Kidney (tissue), 14 donors: ENCODE results near the gene DAG1. TPM values are rescaled to one million over a fixed set of nuclear protein-coding genes. Genes with fewer than 3 reads are reported as not detected.

Experiments
- DNase-seq, 5 donors: peaks; one replicate each; pipeline ENCODE4 v3.0.0-alpha.2; 2013 to 2020
- FAIRE-seq: peaks from 2 replicates; lab custom pipeline; 2012; peaks lifted over from hg19 to GRCh38; lab: Jason Lieb, UNC
- H3K27ac ChIP-seq, 2 donors: one replicate each; pipeline ENCODE4 v1.7.0; 2013; ENCODE audit warnings: low read depth in 2 of 2, low read length in 2 of 2, inconsistent platforms in 1 of 2
- H3K27me3 ChIP-seq: one replicate; pipeline ENCODE4 v1.7.1; 2013; ENCODE audit warnings: low read length, inconsistent platforms; ENCODE audit not compliant: control insufficient read depth, insufficient read depth
- H3K36me3 ChIP-seq, 3 donors: one replicate each; pipeline versions ENCODE4 v1.7.0 to v1.7.1; 2013; ENCODE audit warnings: low read length in 3 of 3, control low read depth in 1 of 3, inconsistent platforms in 1 of 3; ENCODE audit not compliant: insufficient read depth in 3 of 3, control insufficient read depth in 2 of 3
- H3K4me1 ChIP-seq, 3 donors: one replicate each; pipeline versions ENCODE4 v1.7.0 to v1.7.1; 2013; ENCODE audit warnings: low read length in 3 of 3, inconsistent platforms in 1 of 3, low read depth in 1 of 3; ENCODE audit not compliant: control insufficient read depth in 2 of 3, insufficient read depth in 2 of 3
- H3K4me3 ChIP-seq, 3 donors: one replicate each; pipeline versions ENCODE4 v1.7.0 to v1.8.1; 2013; ENCODE audit warnings: low read length in 3 of 3, control low read depth in 1 of 3, inconsistent platforms in 1 of 3
- H3K9ac ChIP-seq, 3 donors: one replicate each; pipeline versions ENCODE4 v1.7.0 to v1.7.1; 2013; ENCODE audit warnings: low read length in 3 of 3, control low read depth in 1 of 3, inconsistent platforms in 1 of 3
- H3K9me3 ChIP-seq, 3 donors: one replicate each; pipeline versions ENCODE4 v1.7.0 to v1.7.1; 2013; ENCODE audit warnings: low read length in 3 of 3, control low read depth in 1 of 3, inconsistent platforms in 1 of 3; ENCODE audit not compliant: control insufficient read depth in 2 of 3, insufficient read depth in 1 of 3
- intact Hi-C: fragments of 100-400 bp; cut with DNase I; formaldehyde crosslinking; loops from one replicate; pipeline ENCODE4 v1.11.1; 2022
- polyA plus RNA-seq: library from polyadenylated mRNA; stranded (reverse); fragments of 350-450 nt; fragmentation: Illumina TruSeq; extraction: RNeasy Lipid Tissue Mini Kit (QIAGEN cat#74804); gene quantifications from one replicate; pipeline ENCODE4 v1.2.3, GENCODE V29; 2014; ENCODE audit warnings: low read depth, low replicate concordance; ENCODE audit not compliant: insufficient read depth
- total RNA-seq: library from RNA; stranded (reverse); fragmentation: NEBNext Ultra II Directional; extraction: Animal tissue kit (Norgen Biotek cat#: 25700); gene quantifications from one replicate; pipeline ENCODE4 v1.2.1, GENCODE V29; 2021
- TF ChIP-seq, protein P1 (sequence below): IDR thresholded peaks from 3 replicates; pipeline ENCODE4 v1.5.1; 2012; ENCODE audit warnings: mild to moderate bottlenecking, moderate library complexity, borderline replicate concordance; ENCODE audit not compliant: insufficient read depth; ENCODE audit errors: extremely low read depth
- donor health status: control.
- donor health status: control.
- donor health status: control.
- donor health status: control.
- donor health status: control.
- donor health status: DM: yes; HTN: yes; CAD: no.
- donor health status: Normal renal cell carcinoma (clear cell type).

The DAG1 gene
- total and polyA plus RNA-seq, 2 donors from 2014 or later, result 40.4 to 122 TPM

DNA sequence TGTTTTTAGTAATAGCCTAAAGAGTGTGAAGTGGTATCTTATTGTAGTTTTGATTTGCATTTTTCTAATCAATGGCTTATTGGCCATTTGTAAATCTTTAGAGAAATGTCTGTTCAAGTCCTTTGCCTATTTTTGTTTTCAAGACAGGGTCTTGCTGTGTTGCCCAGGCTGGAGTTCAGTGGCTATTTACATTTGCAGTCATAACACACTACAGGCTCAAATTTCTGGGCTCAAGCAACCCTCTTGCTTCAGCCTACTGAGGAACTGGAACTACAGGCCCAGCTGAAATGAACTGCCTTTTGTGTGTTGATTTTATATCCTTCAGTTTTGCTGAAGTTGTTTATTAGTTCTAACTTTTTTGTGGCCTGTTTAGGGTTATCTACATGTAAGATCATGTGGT, 112.1 kb downstream of the DAG1 start:
- H3K27ac ChIP-seq, result no peak overlapping the region
- no peaks in the 10 kb centered on the region for H3K36me3 ChIP-seq
- intact Hi-C loops, result no loop called here
- H3K9me3 ChIP-seq, result no peaks in the 10 kb centered on the region
- DNase-seq (no peak), FAIRE-seq (no peak)
- no peaks in the 10 kb centered on the region for H3K4me1 ChIP-seq
- no peak overlapping the region for H3K9ac ChIP-seq
- H3K27me3 ChIP-seq, result no peaks in the 10 kb centered on the region
- no peak overlapping the region for H3K4me3 ChIP-seq
- TF ChIP-seq, protein P1, sequence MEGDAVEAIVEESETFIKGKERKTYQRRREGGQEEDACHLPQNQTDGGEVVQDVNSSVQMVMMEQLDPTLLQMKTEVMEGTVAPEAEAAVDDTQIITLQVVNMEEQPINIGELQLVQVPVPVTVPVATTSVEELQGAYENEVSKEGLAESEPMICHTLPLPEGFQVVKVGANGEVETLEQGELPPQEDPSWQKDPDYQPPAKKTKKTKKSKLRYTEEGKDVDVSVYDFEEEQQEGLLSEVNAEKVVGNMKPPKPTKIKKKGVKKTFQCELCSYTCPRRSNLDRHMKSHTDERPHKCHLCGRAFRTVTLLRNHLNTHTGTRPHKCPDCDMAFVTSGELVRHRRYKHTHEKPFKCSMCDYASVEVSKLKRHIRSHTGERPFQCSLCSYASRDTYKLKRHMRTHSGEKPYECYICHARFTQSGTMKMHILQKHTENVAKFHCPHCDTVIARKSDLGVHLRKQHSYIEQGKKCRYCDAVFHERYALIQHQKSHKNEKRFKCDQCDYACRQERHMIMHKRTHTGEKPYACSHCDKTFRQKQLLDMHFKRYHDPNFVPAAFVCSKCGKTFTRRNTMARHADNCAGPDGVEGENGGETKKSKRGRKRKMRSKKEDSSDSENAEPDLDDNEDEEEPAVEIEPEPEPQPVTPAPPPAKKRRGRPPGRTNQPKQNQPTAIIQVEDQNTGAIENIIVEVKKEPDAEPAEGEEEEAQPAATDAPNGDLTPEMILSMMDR, result no peak

Other genes with a start within 250 kb of the DAG1 start
- gene C3orf62, start 193.0 kb upstream of the DAG1 start, total RNA-seq, result 4.7 TPM
- 7.0 TPM for gene C3orf62, start 193.0 kb upstream of the DAG1 start, polyA plus RNA-seq
- gene USP4, start 130.2 kb upstream of the DAG1 start, total RNA-seq, result 72.5 TPM
- 28.5 TPM for gene USP4, start 130.2 kb upstream of the DAG1 start, polyA plus RNA-seq
- gene GPX1, start 111.9 kb upstream of the DAG1 start, total RNA-seq, result 375 TPM
- gene GPX1, start 111.9 kb upstream of the DAG1 start, polyA plus RNA-seq, result 454 TPM
- 709 TPM for gene RHOA, start 58.3 kb upstream of the DAG1 start, total RNA-seq
- gene RHOA, start 58.3 kb upstream of the DAG1 start, polyA plus RNA-seq, result 345 TPM
- gene TCTA, start 57.8 kb upstream of the DAG1 start, total RNA-seq, result 76.7 TPM
- gene TCTA, start 57.8 kb upstream of the DAG1 start, polyA plus RNA-seq, result 83.2 TPM
- 15.2 TPM for gene AMT, start 47.8 kb upstream of the DAG1 start, total RNA-seq
- gene AMT, start 47.8 kb upstream of the DAG1 start, polyA plus RNA-seq, result 44.1 TPM
- gene NICN1, start 40.9 kb upstream of the DAG1 start, total RNA-seq, result 22.3 TPM
- 27.1 TPM for gene NICN1, start 40.9 kb upstream of the DAG1 start, polyA plus RNA-seq
- 1.3 TPM for gene BSN, start 84.2 kb downstream of the DAG1 start, total RNA-seq
- gene BSN, start 84.2 kb downstream of the DAG1 start, polyA plus RNA-seq, result 0.11 TPM
- gene APEH, start 204.1 kb downstream of the DAG1 start, total RNA-seq, result 143 TPM
- gene APEH, start 204.1 kb downstream of the DAG1 start, polyA plus RNA-seq, result 138 TPM
- 77.3 TPM for gene MST1, start 219.2 kb downstream of the DAG1 start, total RNA-seq
- 152 TPM for gene MST1, start 219.2 kb downstream of the DAG1 start, polyA plus RNA-seq
- 43.7 TPM for gene RNF123, start 219.3 kb downstream of the DAG1 start, total RNA-seq
- gene RNF123, start 219.3 kb downstream of the DAG1 start, polyA plus RNA-seq, result 41.7 TPM
- not detected for gene AMIGO3, start 249.4 kb downstream of the DAG1 start, total RNA-seq
- gene AMIGO3, start 249.4 kb downstream of the DAG1 start, polyA plus RNA-seq, result 0.73 TPM